ENCODE results near the gene MGAT5.

GRCh38 chr2:134301099-134301927 lies 47.4 kb downstream of the MGAT5 start:
- TF ChIP-seq, protein P1, sequence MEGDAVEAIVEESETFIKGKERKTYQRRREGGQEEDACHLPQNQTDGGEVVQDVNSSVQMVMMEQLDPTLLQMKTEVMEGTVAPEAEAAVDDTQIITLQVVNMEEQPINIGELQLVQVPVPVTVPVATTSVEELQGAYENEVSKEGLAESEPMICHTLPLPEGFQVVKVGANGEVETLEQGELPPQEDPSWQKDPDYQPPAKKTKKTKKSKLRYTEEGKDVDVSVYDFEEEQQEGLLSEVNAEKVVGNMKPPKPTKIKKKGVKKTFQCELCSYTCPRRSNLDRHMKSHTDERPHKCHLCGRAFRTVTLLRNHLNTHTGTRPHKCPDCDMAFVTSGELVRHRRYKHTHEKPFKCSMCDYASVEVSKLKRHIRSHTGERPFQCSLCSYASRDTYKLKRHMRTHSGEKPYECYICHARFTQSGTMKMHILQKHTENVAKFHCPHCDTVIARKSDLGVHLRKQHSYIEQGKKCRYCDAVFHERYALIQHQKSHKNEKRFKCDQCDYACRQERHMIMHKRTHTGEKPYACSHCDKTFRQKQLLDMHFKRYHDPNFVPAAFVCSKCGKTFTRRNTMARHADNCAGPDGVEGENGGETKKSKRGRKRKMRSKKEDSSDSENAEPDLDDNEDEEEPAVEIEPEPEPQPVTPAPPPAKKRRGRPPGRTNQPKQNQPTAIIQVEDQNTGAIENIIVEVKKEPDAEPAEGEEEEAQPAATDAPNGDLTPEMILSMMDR (IDR thresholded peaks at IDR 0.05; ENCODE audit: low read depth, low read length): no peak
- no peak for TF ChIP-seq EZH2phosphoT487 (IDR thresholded peaks at IDR 0.05; ENCODE audit: low read depth)

Data from OCI-LY3 (cell line).